Activated CD8-positive, alpha-beta T cell treated with anti-CD3 and anti-CD28 coated beads for 36 hours (primary cell): ENCODE measurements around the gene WDFY2. TPM values are rescaled to one million over a fixed set of nuclear protein-coding genes. Genes with fewer than 3 reads are reported as not detected.
A peak's percentile ranks its signal among the peaks of the same experiment; 100 is the strongest.
"Not testable (repeated sequence)": the region's sequence is repeated elsewhere in the genome, so short reads cannot be mapped to it uniquely, and the experiment has no call there.

Source experiments
- ATAC-seq: fragments of 200-7000 bp; cut with Tn5 transposase; one replicate; pipeline ENCODE4 v1.10.0; 2021; ENCODE audit warnings: mild to moderate bottlenecking, moderate library complexity
- CTCF ChIA-PET: fragments of 350-600 bp; sonication (Branson Sonifier 250); formaldehyde crosslinking; loops from one replicate; lab custom pipeline; 2021; ENCODE audit warnings: antibody characterized with exemption; lab: Charles Lee
- POLR2A ChIA-PET: fragments of 350-600 bp; sonication (Branson Sonifier 250); formaldehyde crosslinking; loops from one replicate; lab custom pipeline; 2021; ENCODE audit warnings: antibody characterized with exemption; lab: Charles Lee
- DNase-seq: peaks from one replicate; pipeline ENCODE4 v3.0.0-alpha.2; 2020
- H3K27ac Mint-ChIP-seq: one replicate; pipeline ENCODE4 v1.8.0; 2021; ENCODE audit warnings: mild to moderate bottlenecking, mixed read lengths
- H3K27me3 Mint-ChIP-seq: one replicate; pipeline ENCODE4 v1.8.0; 2021; ENCODE audit warnings: mixed read lengths
- H3K36me3 Mint-ChIP-seq: one replicate; pipeline ENCODE4 v1.8.0; 2021; ENCODE audit warnings: low read depth, mixed read lengths
- H3K4me1 Mint-ChIP-seq: one replicate; pipeline ENCODE4 v1.8.0; 2021; ENCODE audit warnings: low read depth, mixed read lengths
- H3K4me3 Mint-ChIP-seq: one replicate; pipeline ENCODE4 v1.8.0; 2021; ENCODE audit warnings: mild to moderate bottlenecking, moderate library complexity, mixed read lengths
- H3K9me3 Mint-ChIP-seq: one replicate; pipeline ENCODE4 v1.8.0; 2021; ENCODE audit warnings: mixed read lengths
- intact Hi-C: fragments of 100-400 bp; cut with micrococcal nuclease; formaldehyde crosslinking; loops from one replicate; pipeline ENCODE4 v1.10.0; 2022
- total RNA-seq, 2 experiments: library from RNA; stranded (reverse); gene quantifications; one replicate each; pipeline ENCODE4 v1.2.3, GENCODE V29; 2021
- TF ChIP-seq, protein P1 (sequence below): fragments of 200-600 bp; IDR thresholded peaks from one replicate; pipeline ENCODE4 v1.8.0; 2022; ENCODE audit warnings: antibody characterized with exemption, mild to moderate bottlenecking

The WDFY2 gene
- total RNA-seq, 2 experiments from 2014 or later: 11.2 to 11.6 TPM

- intact Hi-C loops: no loop called here
- Mint-ChIP-seq H3K36me3 (peaks cover 1% of the 10 kb centered on the region), H3K4me1 (peaks cover 20% of the 10 kb centered on the region), H3K27ac (no peak overlapping the region), H3K27me3 (no peaks in the 10 kb centered on the region), H3K4me3 (no peak overlapping the region), H3K9me3 (no peaks in the 10 kb centered on the region)
- ChIA-PET POLR2A (no interaction called here), CTCF (no interaction called here)
- TF ChIP-seq, protein P1, sequence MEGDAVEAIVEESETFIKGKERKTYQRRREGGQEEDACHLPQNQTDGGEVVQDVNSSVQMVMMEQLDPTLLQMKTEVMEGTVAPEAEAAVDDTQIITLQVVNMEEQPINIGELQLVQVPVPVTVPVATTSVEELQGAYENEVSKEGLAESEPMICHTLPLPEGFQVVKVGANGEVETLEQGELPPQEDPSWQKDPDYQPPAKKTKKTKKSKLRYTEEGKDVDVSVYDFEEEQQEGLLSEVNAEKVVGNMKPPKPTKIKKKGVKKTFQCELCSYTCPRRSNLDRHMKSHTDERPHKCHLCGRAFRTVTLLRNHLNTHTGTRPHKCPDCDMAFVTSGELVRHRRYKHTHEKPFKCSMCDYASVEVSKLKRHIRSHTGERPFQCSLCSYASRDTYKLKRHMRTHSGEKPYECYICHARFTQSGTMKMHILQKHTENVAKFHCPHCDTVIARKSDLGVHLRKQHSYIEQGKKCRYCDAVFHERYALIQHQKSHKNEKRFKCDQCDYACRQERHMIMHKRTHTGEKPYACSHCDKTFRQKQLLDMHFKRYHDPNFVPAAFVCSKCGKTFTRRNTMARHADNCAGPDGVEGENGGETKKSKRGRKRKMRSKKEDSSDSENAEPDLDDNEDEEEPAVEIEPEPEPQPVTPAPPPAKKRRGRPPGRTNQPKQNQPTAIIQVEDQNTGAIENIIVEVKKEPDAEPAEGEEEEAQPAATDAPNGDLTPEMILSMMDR: no peak
- no peak for ATAC-seq
- DNase-seq: no peak
Measured at GRCh38 chr13:51683597-51683996, 99.3 kb downstream of the WDFY2 start.

GRCh38 chr13:51684076-51684475, 99.8 kb downstream of the WDFY2 start:
- no peak for ATAC-seq
- intact Hi-C loops: no loop called here

DNA sequence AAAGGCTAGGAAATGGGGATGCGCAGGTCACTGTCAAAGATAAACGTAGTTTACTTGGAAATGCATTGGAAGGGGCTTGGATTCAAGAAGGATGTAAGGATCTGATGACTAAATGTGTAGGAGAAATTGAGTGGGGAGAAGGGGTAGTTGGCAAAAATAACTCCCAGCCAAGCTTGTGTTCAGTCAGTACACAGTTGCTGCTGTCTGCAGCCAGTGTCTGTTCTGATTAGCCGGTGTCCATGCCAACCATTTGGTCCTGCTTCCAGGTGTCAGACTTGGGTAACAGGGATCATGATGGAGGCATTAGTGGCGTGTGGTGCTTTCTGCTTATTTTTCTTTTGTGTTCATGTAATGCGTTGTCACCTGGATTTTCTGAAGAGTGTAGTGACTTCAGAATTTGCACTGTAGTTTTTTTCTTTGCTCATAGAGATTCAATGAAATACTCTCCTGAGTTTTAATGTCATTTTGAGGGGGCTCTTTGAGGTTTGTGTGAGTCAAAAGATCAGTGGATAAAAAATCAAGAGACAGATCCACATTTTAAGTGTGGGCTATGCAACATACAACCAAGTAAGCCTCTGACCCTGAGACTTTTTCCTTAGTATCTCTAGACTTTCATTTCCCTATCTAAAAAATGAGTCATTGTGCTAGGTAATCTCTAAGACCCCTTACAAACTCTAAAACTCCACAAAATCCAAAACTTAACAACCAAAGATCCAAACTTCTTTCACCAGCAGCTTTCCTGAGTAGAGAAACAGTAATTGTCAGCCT, 103.9 kb downstream of the WDFY2 start:
- peak; percentile 27 for ATAC-seq
- Mint-ChIP-seq H3K36me3 (no peaks in the 10 kb centered on the region), H3K9me3 (no peaks in the 10 kb centered on the region), H3K27ac (peak overlapping the region; percentile 49), H3K4me1 (peaks cover 21% of the 10 kb centered on the region), H3K4me3 (no peak overlapping the region), H3K27me3 (no peaks in the 10 kb centered on the region)
- CTCF ChIA-PET: interaction anchor here (0.9 to 1.4 kb wide), 2 partner anchors 103 to 110 kb away, joined by 3 to 4 read pairs; no protein-coding TSS in a partner anchor
- intact Hi-C loops: no loop called here
- no peak for DNase-seq
- TF ChIP-seq, protein P1: no peak
- POLR2A ChIA-PET: interaction anchor here (0.8 to 1.3 kb wide), 2 partner anchors 11 to 74 kb away, joined by 3 read pairs; no protein-coding TSS in a partner anchor

More at GRCh38 chr13:51684076-51684475, 99.8 kb downstream of the WDFY2 start:
- ChIA-PET POLR2A (no interaction called here), CTCF (no interaction called here)
- TF ChIP-seq, protein P1: no peak
- no peaks in the 10 kb centered on the region for H3K9me3 Mint-ChIP-seq
- H3K36me3 Mint-ChIP-seq: peaks cover 1% of the 10 kb centered on the region
- no peak overlapping the region for H3K27ac Mint-ChIP-seq
- no peak overlapping the region for H3K4me3 Mint-ChIP-seq
- no peak for DNase-seq
- H3K27me3 Mint-ChIP-seq: no peaks in the 10 kb centered on the region
- peaks cover 24% of the 10 kb centered on the region for H3K4me1 Mint-ChIP-seq

GRCh38 chr13:51688937-51689662, 104.8 kb downstream of the WDFY2 start:
- Mint-ChIP-seq H3K4me1 (peaks cover 21% of the 10 kb centered on the region), H3K9me3 (no peaks in the 10 kb centered on the region), H3K4me3 (no peak overlapping the region), H3K36me3 (no peaks in the 10 kb centered on the region), H3K27me3 (no peaks in the 10 kb centered on the region), H3K27ac (no peak overlapping the region)
- ATAC-seq (no peak), DNase-seq (peak; percentile 9)
- POLR2A ChIA-PET: no interaction called here
- intact Hi-C loops: no loop called here
- TF ChIP-seq, protein P1: no peak
- CTCF ChIA-PET: interaction anchor here (0.9 to 1.4 kb wide), 2 partner anchors 15 to 109 kb away, joined by 3 to 4 read pairs; no protein-coding TSS in a partner anchor

GRCh38 chr13:51689663-51689996, 105.4 kb downstream of the WDFY2 start:
- TF ChIP-seq, protein P1: no peak
- ATAC-seq (peak; percentile 42), DNase-seq (no peak)
- Mint-ChIP-seq H3K36me3 (no peaks in the 10 kb centered on the region), H3K27ac (no peak overlapping the region), H3K4me1 (peaks cover 21% of the 10 kb centered on the region), H3K9me3 (no peaks in the 10 kb centered on the region), H3K4me3 (no peak overlapping the region), H3K27me3 (no peaks in the 10 kb centered on the region)
- ChIA-PET CTCF (interaction anchor here (0.9 kb wide), 1 partner anchor 14 kb away, joined by 3 read pairs; no protein-coding TSS in a partner anchor), POLR2A (no interaction called here)
- intact Hi-C loops: no loop called here

DNA sequence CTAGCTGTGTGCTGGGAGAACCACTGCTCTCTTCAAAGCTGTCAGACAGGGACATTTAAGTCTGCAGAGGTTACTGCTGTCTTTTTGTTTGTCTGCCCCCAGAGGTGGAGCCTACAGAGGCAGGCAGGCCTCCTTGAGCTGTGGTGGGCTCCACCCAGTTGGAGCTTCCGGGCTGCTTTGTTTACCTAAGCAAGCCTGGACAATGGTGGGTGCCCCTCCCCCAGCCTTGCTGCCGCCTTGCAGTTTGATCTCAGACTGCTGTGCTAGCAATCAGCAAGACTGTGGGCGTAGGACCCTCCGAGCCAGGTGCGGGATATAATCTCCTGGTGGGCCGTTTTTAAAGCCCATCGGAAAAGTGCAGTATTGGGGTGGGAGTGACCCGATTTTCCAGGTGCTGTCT, 111.4 kb downstream of the WDFY2 start:
- CTCF ChIA-PET, H3K27ac Mint-ChIP-seq, H3K36me3 Mint-ChIP-seq, H3K9me3 Mint-ChIP-seq, ATAC-seq, H3K27me3 Mint-ChIP-seq, H3K4me1 Mint-ChIP-seq, H3K4me3 Mint-ChIP-seq, POLR2A ChIA-PET, intact Hi-C loops, DNase-seq: not testable (repeated sequence)
